Activated CD8-positive, alpha-beta memory T cell treated with anti-CD3 and anti-CD28 coated beads for 24 hours (primary cell): ENCODE measurements around the gene SATB1.
"Not testable (repeated sequence)": the region's sequence is repeated elsewhere in the genome, so short reads cannot be mapped to it uniquely, and the experiment has no call there.

ENCODE experiments used
- DNase-seq: peaks from one replicate; pipeline ENCODE4 v3.0.0-alpha.2; 2020

SATB1 gene

GRCh38 chr3:18349197-18349798 lies 75.8 kb downstream of the SATB1 start:
- DNase-seq, result peak; percentile 60

GRCh38 chr3:18346097-18346496 lies 79.0 kb downstream of the SATB1 start:
- DNase-seq, result no peak

- no peak for DNase-seq
Measured at GRCh38 chr3:18345015-18345367, 80.1 kb downstream of the SATB1 start.

GRCh38 chr3:18344306-18345014 lies 80.7 kb downstream of the SATB1 start:
- no peak for DNase-seq

GRCh38 chr3:18343809-18344208 lies 81.3 kb downstream of the SATB1 start:
- DNase-seq, result no peak

- no peak for DNase-seq
Measured at GRCh38 chr3:18338827-18339514, 86.2 kb downstream of the SATB1 start.

GRCh38 chr3:18337231-18337630 lies 87.9 kb downstream of the SATB1 start:
- no peak for DNase-seq

GRCh38 chr3:18334837-18335601 lies 90.1 kb downstream of the SATB1 start:
- DNase-seq, result no peak

GRCh38 chr3:18330772-18331441 lies 94.2 kb downstream of the SATB1 start:
- DNase-seq, result not testable (repeated sequence)

GRCh38 chr3:18308096-18308650 lies 117.0 kb downstream of the SATB1 start:
- no peak for DNase-seq

GRCh38 chr3:18307529-18307928 lies 117.6 kb downstream of the SATB1 start:
- no peak for DNase-seq

GRCh38 chr3:18302517-18302916 lies 122.6 kb downstream of the SATB1 start:
- no peak for DNase-seq

GRCh38 chr3:18301781-18302180 lies 123.4 kb downstream of the SATB1 start:
- DNase-seq, result no peak

GRCh38 chr3:18300916-18301315 lies 124.2 kb downstream of the SATB1 start:
- no peak for DNase-seq

- DNase-seq, result no peak
Measured at GRCh38 chr3:18297126-18297525, 128.0 kb downstream of the SATB1 start.
